HepG2 (cell line): ENCODE results near the gene MBOAT7. TPM values are rescaled to one million over a fixed set of nuclear protein-coding genes. Genes with fewer than 3 reads are reported as not detected.
A peak's percentile ranks its signal among the peaks of the same experiment; 100 is the strongest.

Source experiments
- ARID2 ChIP-seq: sonication (generic); formaldehyde crosslinking; IDR thresholded peaks from 2 replicates; pipeline ENCODE4 v1.8.1; 2022; ENCODE audit warnings: mild to moderate bottlenecking, missing genetic modification reagents, borderline replicate concordance
- HOXA3 ChIP-seq: sonication (generic); formaldehyde crosslinking; IDR thresholded peaks from 2 replicates; pipeline ENCODE4 v1.5.0; 2020; ENCODE audit warnings: missing genetic modification reagents
- IRF2 ChIP-seq: IDR thresholded peaks from 2 replicates; pipeline ENCODE4 v1.6.1; 2018; ENCODE audit warnings: missing genetic modification reagents, missing compliant biosample characterization
- PHF5A ChIP-seq: IDR thresholded peaks from one replicate; pipeline ENCODE4 v1.6.1; 2018; ENCODE audit warnings: low read depth, missing genetic modification reagents; ENCODE audit not compliant: unreplicated experiment
- SUZ12 ChIP-seq: fragments of 150-350 bp; IDR thresholded peaks from 2 replicates; pipeline ENCODE4 v1.6.1; 2014; ENCODE audit warnings: low read depth, low read length
- TBL1XR1 ChIP-seq: fragments of 150-350 bp; IDR thresholded peaks from 2 replicates; pipeline ENCODE4 v1.6.1; 2014; ENCODE audit warnings: borderline replicate concordance, low read length; ENCODE audit not compliant: partially characterized antibody
- ZFY ChIP-seq: sonication (generic); formaldehyde crosslinking; IDR thresholded peaks from 2 replicates; pipeline ENCODE4 v1.4.0; 2020; ENCODE audit warnings: missing genetic modification reagents
- ZNF510 ChIP-seq: sonication (generic); formaldehyde crosslinking; IDR thresholded peaks from 2 replicates; pipeline ENCODE4 v1.4.0; 2020; ENCODE audit warnings: low read depth, mild to moderate bottlenecking, missing genetic modification reagents
- ZNF879 ChIP-seq: sonication (generic); formaldehyde crosslinking; IDR thresholded peaks from 2 replicates; pipeline ENCODE4 v1.8.1; 2023; ENCODE audit warnings: missing genetic modification reagents
- ZSCAN20 ChIP-seq: sonication (generic); formaldehyde crosslinking; IDR thresholded peaks from 2 replicates; pipeline ENCODE4 v1.4.0; 2020; ENCODE audit warnings: missing genetic modification reagents, mild to moderate bottlenecking, borderline replicate concordance
- polyA plus RNA-seq, 8 experiments: library from polyadenylated mRNA; depleted of rRNA in 3 of 8; stranded (reverse) in 7 of 8; unstranded in 1 of 8; fragments of >200 nt; fragmentation: Illumina TruSeq in 4 of 8; extraction: Trizol in 4 of 8; gene quantifications; 2 replicates each; pipeline versions ENCODE4 v1.2.1 to v1.2.3, GENCODE V29; 2011 to 2016; ENCODE audit warnings: low read depth in 4 of 8, missing spikeins in 1 of 8, mixed read lengths in 1 of 8; ENCODE audit not compliant: insufficient read depth in 1 of 8
- total RNA-seq, 5 experiments: library from RNA; depleted of rRNA; stranded (reverse); fragments of >200 nt; fragmentation: Illumina TruSeq; extraction: Trizol; gene quantifications; 2 replicates each; pipeline ENCODE4 v1.2.3, GENCODE V29; 2016; ENCODE audit warnings: low read depth in 1 of 5
- TF ChIP-seq, protein P1 (sequence below): sonication (generic); formaldehyde crosslinking; IDR thresholded peaks from 2 replicates; pipeline ENCODE4 v1.4.0; 2020; ENCODE audit warnings: missing genetic modification reagents
- TF ChIP-seq, protein P2 (sequence below): sonication (generic); formaldehyde crosslinking; IDR thresholded peaks from 2 replicates; pipeline ENCODE4 v1.5.1; 2020; ENCODE audit warnings: mild to moderate bottlenecking, moderate library complexity, missing genetic modification reagents
- TF ChIP-seq, protein P3 (sequence below): sonication (generic); formaldehyde crosslinking; IDR thresholded peaks from 2 replicates; pipeline ENCODE4 v1.4.0; 2020; ENCODE audit warnings: missing genetic modification reagents, mild to moderate bottlenecking, borderline replicate concordance
- TF ChIP-seq, protein P4 (sequence below): IDR thresholded peaks from 2 replicates; pipeline ENCODE4 v1.6.1; 2012; ENCODE audit warnings: low read length, improper control_type of control experiment
- TF ChIP-seq, protein P5 (sequence below): sonication (generic); formaldehyde crosslinking; IDR thresholded peaks from 2 replicates; pipeline ENCODE4 v1.5.1; 2020; ENCODE audit warnings: mild to moderate bottlenecking, missing genetic modification reagents, borderline replicate concordance

Gene MBOAT7
- total and polyA plus RNA-seq, 2 of the 13 experiments (the other 11 are each of a cell fraction or from before 2014, with no cell fraction given) = 22.2 to 25.5 TPM

DNA sequence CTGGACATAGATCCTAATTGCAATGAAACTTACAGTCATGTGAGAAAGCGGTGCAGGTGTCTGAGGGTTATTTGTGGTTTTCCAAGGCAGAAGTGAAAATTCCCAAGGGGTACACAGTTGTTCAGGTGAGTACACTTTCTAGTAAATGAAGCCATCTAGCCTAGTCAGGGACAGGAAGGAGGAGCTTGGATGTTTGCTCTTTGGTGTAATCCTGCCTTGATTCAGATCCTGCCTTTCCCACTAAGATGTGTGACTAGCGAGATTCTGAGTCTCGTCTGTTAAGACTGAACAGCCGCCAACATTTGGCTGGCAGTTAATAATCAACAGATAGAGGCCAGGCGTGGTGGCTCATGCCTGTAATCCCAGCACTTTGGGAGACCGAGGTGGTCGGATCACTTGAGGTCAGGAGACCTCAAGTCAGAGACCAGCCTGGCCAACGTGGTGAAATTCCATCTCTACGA is 13.8 kb upstream of the MBOAT7 start (continued):
- TF ChIP-seq, protein P1, sequence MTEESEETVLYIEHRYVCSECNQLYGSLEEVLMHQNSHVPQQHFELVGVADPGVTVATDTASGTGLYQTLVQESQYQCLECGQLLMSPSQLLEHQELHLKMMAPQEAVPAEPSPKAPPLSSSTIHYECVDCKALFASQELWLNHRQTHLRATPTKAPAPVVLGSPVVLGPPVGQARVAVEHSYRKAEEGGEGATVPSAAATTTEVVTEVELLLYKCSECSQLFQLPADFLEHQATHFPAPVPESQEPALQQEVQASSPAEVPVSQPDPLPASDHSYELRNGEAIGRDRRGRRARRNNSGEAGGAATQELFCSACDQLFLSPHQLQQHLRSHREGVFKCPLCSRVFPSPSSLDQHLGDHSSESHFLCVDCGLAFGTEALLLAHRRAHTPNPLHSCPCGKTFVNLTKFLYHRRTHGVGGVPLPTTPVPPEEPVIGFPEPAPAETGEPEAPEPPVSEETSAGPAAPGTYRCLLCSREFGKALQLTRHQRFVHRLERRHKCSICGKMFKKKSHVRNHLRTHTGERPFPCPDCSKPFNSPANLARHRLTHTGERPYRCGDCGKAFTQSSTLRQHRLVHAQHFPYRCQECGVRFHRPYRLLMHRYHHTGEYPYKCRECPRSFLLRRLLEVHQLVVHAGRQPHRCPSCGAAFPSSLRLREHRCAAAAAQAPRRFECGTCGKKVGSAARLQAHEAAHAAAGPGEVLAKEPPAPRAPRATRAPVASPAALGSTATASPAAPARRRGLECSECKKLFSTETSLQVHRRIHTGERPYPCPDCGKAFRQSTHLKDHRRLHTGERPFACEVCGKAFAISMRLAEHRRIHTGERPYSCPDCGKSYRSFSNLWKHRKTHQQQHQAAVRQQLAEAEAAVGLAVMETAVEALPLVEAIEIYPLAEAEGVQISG (CRISPR knock-in tag) = peak; percentile 64
- TF ChIP-seq HOXA3 (CRISPR knock-in tag) (0 out of 2 replicates have a peak, but pooled peaks have one; percentile 26), IRF2 (CRISPR knock-in tag) (peak; percentile 22; the same call in 1 of the 2 replicates), ZSCAN20 (CRISPR knock-in tag) (no peak), PHF5A (peak; percentile 48), SUZ12 (no peak), ZNF510 (CRISPR knock-in tag) (no peak), ARID2 (CRISPR knock-in tag) (no peak), ZFY (CRISPR knock-in tag) (0 out of 2 replicates have a peak, but pooled peaks have one; percentile 20), ZNF879 (CRISPR knock-in tag) (no peak), TBL1XR1 (no peak)
- TF ChIP-seq, protein P2, sequence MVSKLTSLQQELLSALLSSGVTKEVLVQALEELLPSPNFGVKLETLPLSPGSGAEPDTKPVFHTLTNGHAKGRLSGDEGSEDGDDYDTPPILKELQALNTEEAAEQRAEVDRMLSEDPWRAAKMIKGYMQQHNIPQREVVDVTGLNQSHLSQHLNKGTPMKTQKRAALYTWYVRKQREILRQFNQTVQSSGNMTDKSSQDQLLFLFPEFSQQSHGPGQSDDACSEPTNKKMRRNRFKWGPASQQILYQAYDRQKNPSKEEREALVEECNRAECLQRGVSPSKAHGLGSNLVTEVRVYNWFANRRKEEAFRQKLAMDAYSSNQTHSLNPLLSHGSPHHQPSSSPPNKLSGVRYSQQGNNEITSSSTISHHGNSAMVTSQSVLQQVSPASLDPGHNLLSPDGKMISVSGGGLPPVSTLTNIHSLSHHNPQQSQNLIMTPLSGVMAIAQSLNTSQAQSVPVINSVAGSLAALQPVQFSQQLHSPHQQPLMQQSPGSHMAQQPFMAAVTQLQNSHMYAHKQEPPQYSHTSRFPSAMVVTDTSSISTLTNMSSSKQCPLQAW (CRISPR knock-in tag) = peak; percentile 87
- TF ChIP-seq, protein P3, sequence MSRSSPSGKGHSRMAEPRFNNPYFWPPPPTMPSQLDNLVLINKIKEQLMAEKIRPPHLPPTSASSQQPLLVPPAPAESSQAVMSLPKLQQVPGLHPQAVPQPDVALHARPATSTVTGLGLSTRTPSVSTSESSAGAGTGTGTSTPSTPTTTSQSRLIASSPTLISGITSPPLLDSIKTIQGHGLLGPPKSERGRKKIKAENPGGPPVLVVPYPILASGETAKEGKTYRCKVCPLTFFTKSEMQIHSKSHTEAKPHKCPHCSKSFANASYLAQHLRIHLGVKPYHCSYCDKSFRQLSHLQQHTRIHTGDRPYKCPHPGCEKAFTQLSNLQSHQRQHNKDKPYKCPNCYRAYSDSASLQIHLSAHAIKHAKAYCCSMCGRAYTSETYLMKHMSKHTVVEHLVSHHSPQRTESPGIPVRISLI = no peak
- TF ChIP-seq, protein P4, sequence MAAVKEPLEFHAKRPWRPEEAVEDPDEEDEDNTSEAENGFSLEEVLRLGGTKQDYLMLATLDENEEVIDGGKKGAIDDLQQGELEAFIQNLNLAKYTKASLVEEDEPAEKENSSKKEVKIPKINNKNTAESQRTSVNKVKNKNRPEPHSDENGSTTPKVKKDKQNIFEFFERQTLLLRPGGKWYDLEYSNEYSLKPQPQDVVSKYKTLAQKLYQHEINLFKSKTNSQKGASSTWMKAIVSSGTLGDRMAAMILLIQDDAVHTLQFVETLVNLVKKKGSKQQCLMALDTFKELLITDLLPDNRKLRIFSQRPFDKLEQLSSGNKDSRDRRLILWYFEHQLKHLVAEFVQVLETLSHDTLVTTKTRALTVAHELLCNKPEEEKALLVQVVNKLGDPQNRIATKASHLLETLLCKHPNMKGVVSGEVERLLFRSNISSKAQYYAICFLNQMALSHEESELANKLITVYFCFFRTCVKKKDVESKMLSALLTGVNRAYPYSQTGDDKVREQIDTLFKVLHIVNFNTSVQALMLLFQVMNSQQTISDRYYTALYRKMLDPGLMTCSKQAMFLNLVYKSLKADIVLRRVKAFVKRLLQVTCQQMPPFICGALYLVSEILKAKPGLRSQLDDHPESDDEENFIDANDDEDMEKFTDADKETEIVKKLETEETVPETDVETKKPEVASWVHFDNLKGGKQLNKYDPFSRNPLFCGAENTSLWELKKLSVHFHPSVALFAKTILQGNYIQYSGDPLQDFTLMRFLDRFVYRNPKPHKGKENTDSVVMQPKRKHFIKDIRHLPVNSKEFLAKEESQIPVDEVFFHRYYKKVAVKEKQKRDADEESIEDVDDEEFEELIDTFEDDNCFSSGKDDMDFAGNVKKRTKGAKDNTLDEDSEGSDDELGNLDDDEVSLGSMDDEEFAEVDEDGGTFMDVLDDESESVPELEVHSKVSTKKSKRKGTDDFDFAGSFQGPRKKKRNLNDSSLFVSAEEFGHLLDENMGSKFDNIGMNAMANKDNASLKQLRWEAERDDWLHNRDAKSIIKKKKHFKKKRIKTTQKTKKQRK = no peak
- TF ChIP-seq, protein P5, sequence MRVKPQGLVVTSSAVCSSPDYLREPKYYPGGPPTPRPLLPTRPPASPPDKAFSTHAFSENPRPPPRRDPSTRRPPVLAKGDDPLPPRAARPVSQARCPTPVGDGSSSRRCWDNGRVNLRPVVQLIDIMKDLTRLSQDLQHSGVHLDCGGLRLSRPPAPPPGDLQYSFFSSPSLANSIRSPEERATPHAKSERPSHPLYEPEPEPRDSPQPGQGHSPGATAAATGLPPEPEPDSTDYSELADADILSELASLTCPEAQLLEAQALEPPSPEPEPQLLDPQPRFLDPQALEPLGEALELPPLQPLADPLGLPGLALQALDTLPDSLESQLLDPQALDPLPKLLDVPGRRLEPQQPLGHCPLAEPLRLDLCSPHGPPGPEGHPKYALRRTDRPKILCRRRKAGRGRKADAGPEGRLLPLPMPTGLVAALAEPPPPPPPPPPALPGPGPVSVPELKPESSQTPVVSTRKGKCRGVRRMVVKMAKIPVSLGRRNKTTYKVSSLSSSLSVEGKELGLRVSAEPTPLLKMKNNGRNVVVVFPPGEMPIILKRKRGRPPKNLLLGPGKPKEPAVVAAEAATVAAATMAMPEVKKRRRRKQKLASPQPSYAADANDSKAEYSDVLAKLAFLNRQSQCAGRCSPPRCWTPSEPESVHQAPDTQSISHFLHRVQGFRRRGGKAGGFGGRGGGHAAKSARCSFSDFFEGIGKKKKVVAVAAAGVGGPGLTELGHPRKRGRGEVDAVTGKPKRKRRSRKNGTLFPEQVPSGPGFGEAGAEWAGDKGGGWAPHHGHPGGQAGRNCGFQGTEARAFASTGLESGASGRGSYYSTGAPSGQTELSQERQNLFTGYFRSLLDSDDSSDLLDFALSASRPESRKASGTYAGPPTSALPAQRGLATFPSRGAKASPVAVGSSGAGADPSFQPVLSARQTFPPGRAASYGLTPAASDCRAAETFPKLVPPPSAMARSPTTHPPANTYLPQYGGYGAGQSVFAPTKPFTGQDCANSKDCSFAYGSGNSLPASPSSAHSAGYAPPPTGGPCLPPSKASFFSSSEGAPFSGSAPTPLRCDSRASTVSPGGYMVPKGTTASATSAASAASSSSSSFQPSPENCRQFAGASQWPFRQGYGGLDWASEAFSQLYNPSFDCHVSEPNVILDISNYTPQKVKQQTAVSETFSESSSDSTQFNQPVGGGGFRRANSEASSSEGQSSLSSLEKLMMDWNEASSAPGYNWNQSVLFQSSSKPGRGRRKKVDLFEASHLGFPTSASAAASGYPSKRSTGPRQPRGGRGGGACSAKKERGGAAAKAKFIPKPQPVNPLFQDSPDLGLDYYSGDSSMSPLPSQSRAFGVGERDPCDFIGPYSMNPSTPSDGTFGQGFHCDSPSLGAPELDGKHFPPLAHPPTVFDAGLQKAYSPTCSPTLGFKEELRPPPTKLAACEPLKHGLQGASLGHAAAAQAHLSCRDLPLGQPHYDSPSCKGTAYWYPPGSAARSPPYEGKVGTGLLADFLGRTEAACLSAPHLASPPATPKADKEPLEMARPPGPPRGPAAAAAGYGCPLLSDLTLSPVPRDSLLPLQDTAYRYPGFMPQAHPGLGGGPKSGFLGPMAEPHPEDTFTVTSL (CRISPR knock-in tag) = no peak
